PFSK-1 (cell line): Measurements from ENCODE around the gene SHISAL1. TPM values are rescaled to one million over a fixed set of nuclear protein-coding genes. Genes with fewer than 3 reads are reported as not detected.

Source experiments
- FOXP2 ChIP-seq: optimal IDR thresholded peaks from 2 replicates; pipeline ENCODE3; 2011; ENCODE audit warnings: borderline replicate concordance, control low read depth, inconsistent platforms; ENCODE audit not compliant: insufficient read depth; ENCODE audit errors: extremely low read length, extremely low read depth
- POLR2AphosphoS5 ChIP-seq: IDR thresholded peaks from 2 replicates; pipeline ENCODE4 v1.6.1; 2012; ENCODE audit warnings: low read depth, mild to moderate bottlenecking, control low read depth, low read length, moderate library complexity
- SIN3A ChIP-seq: IDR thresholded peaks from 2 replicates; pipeline ENCODE4 v1.6.1; 2012; ENCODE audit warnings: mild to moderate bottlenecking, low read length, moderate library complexity, borderline replicate concordance; ENCODE audit not compliant: insufficient read depth
- TAF1 ChIP-seq: IDR thresholded peaks from 2 replicates; pipeline ENCODE4 v1.6.1; 2012; ENCODE audit warnings: low read length, control low read depth, borderline replicate concordance; ENCODE audit not compliant: insufficient read depth
- polyA plus RNA-seq: library from polyadenylated mRNA; unstranded; fragments of >200 nt; gene quantifications from one replicate; pipeline ENCODE4 v1.2.1, GENCODE V29; 2012; ENCODE audit warnings: low read depth, missing spikeins; ENCODE audit not compliant: insufficient read length
- TF ChIP-seq, protein P1 (sequence below), 2 experiments: IDR thresholded peaks; 2 replicates each; pipeline versions ENCODE4 v1.6.1 to v1.8.0; 2011 to 2012; ENCODE audit warnings: low read depth in 2 of 2, low read length in 2 of 2, control low read depth in 1 of 2, inconsistent platforms in 1 of 2, mild to moderate bottlenecking in 1 of 2, moderate library complexity in 1 of 2; ENCODE audit not compliant: insufficient read depth in 1 of 2

Gene SHISAL1
- polyA plus RNA-seq: 0.14 TPM

DNA sequence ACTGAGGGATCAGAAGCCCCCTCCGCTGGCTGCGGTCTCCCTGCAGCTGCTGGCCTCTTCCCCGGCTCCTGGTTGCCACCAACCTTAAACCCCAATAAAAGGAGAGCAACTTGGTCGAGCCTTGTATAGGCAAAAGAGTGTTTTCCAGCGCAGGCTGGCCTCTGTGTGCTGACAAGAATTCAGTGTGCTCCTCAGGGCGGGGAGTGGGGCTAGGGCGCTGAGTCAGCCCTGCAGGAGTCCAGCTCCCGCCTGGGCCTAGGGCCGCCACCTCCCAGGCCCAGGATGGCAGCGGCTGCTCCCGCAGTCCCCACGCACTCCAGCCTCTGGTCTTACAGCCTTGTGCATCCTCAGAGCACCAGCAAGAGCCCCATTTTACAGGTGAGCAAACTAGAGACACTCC lies at the start of gene SHISAL1:
TSS of gene SHISAL1 (minus strand) at position 186 of the 400 bp plus-strand sequence. CDS start 12,006 bp downstream, outside the sequence.
- no peak for TF ChIP-seq SIN3A
- no peak for TF ChIP-seq TAF1
- TF ChIP-seq, protein P1, sequence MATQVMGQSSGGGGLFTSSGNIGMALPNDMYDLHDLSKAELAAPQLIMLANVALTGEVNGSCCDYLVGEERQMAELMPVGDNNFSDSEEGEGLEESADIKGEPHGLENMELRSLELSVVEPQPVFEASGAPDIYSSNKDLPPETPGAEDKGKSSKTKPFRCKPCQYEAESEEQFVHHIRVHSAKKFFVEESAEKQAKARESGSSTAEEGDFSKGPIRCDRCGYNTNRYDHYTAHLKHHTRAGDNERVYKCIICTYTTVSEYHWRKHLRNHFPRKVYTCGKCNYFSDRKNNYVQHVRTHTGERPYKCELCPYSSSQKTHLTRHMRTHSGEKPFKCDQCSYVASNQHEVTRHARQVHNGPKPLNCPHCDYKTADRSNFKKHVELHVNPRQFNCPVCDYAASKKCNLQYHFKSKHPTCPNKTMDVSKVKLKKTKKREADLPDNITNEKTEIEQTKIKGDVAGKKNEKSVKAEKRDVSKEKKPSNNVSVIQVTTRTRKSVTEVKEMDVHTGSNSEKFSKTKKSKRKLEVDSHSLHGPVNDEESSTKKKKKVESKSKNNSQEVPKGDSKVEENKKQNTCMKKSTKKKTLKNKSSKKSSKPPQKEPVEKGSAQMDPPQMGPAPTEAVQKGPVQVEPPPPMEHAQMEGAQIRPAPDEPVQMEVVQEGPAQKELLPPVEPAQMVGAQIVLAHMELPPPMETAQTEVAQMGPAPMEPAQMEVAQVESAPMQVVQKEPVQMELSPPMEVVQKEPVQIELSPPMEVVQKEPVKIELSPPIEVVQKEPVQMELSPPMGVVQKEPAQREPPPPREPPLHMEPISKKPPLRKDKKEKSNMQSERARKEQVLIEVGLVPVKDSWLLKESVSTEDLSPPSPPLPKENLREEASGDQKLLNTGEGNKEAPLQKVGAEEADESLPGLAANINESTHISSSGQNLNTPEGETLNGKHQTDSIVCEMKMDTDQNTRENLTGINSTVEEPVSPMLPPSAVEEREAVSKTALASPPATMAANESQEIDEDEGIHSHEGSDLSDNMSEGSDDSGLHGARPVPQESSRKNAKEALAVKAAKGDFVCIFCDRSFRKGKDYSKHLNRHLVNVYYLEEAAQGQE (IDR thresholded peaks at IDR 0.05; ENCODE audit: insufficient read depth in 1 of 2, low read depth in 2 of 2, low read length in 2 of 2): no peak
- no peak for TF ChIP-seq FOXP2
- no peak for TF ChIP-seq POLR2AphosphoS5

DNA sequence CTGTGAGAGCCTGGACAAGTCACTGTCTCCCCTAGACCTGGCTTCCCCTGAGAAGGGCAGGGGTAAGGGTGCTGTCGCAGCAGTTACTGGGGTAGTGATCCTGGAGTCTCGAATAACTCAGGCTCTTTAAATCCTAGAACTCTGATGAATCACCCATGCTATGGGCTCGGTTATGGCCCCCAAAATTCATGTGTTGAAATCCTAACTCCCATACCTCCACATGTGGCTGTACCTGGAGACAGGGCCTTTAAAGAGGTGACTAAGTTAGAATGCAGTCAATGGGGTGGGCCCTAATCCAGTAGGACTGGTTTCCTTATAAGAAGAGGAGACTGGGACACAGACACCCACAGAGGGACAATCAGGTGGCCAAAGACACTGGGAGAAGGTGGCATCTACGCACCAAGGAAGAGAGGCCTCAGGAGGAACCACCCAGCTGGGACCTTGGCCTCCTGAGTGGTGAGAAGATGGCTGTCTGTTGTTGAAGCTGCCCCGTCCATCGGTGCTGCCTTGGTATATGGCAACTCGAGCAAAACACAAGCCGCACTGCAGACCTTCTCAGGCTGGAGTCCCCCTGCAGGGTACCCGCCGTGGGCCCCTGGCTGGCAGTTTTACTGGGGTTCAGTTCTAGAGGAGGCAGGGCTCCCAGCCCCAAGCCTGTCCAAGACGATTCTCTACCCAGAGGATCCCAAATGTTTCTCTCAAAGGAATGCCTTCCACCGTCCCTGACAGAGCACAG lies 48.8 kb upstream of the SHISAL1 start:
- TF ChIP-seq TAF1: no peak
- no peak for TF ChIP-seq FOXP2
- no peak for TF ChIP-seq SIN3A
- no peak for TF ChIP-seq POLR2AphosphoS5
- TF ChIP-seq, protein P1 (IDR thresholded peaks at IDR 0.05; ENCODE audit: insufficient read depth in 1 of 2, low read depth in 2 of 2, low read length in 2 of 2): no peak

DNA sequence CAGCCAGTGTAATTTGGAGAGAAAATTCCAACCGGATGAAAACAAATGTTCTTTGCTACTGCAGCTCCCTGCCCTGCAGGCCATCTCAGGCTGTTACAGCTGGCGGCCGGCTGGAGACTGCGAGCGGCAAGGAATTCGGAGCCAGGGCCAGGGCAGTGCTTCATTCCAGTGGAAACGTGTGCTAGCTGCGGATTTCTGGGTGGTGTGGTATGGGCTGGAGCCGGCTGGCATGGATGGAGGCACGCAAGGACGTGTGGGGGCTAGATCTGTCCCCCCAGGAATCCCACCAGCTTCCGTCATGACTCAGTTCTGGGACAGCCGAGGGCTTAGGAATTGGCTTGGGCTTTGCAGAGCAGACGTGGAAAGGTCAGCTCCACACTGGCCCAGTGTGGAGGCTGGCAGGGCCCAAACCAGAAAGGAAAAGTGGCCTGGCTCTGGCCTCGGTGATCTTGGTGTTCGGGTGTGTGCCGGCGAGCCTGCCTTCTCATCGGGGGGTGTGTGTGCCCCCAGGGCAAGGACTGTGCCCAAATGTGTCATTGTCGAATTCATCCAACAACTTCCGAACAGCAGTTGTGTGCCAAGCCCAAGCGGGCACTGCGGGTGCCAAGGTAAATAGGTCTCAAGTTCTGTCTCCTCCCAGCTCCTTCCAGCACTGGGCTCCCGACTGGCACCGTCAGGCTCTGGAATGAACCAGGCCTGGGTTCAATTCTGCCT lies 48.1 kb upstream of the SHISAL1 start:
- TF ChIP-seq TAF1: no peak
- no peak for TF ChIP-seq SIN3A
- TF ChIP-seq, protein P1 (IDR thresholded peaks at IDR 0.05; ENCODE audit: insufficient read depth in 1 of 2, low read depth in 2 of 2, low read length in 2 of 2): no peak
- TF ChIP-seq POLR2AphosphoS5: no peak
- no peak for TF ChIP-seq FOXP2

DNA sequence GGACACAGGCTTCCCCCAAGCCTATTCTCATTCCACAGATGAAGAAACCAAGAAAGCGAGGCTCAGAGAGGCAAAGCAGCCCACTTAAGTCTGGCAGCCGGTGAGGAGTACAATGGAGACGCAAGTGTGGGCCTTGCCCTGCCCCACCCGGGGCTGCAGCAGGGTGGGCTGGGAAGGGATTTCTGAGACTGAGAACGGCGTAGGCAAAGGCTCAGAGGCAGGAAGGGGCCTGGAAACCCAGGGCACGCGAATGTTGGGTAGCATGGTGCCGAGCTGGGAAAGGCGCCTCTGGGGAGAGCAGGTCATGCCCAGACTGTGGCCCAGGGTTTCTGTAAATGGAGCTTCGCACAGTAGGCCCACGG lies 47.5 kb upstream of the SHISAL1 start:
- TF ChIP-seq POLR2AphosphoS5: no peak
- TF ChIP-seq FOXP2: no peak
- no peak for TF ChIP-seq TAF1
- no peak for TF ChIP-seq SIN3A
- TF ChIP-seq, protein P1 (IDR thresholded peaks at IDR 0.05; ENCODE audit: insufficient read depth in 1 of 2, low read depth in 2 of 2, low read length in 2 of 2): no peak
